Measurements from ENCODE around the gene SP7.
A peak's percentile ranks its signal among the peaks of the same experiment; 100 is the strongest.
"Not testable (repeated sequence)": the region's sequence is repeated elsewhere in the genome, so short reads cannot be mapped to it uniquely, and the experiment has no call there.

The SP7 gene

GRCh38 chr12:53313996-53314395 lies 22.2 kb downstream of the SP7 start:
- DNase-seq = no peak

- DNase-seq = peak; percentile 53
Observed at GRCh38 chr12:53308276-53308675, 27.9 kb downstream of the SP7 start.

- DNase-seq = no peak
Observed at GRCh38 chr12:53306826-53307225, 29.3 kb downstream of the SP7 start.

GRCh38 chr12:53302903-53303302 lies 33.3 kb downstream of the SP7 start:
- no peak for DNase-seq

- no peak for DNase-seq
Observed at GRCh38 chr12:53300187-53300586, 36.0 kb downstream of the SP7 start.

GRCh38 chr12:53299454-53300180 lies 36.5 kb downstream of the SP7 start, which contains the start of gene MYG1:
MYG1 (plus strand) TSS chr12:53299695; CDS start chr12:53299738, 43 bp downstream.
- DNase-seq = peak; percentile 86

- DNase-seq = no peak
Observed at GRCh38 chr12:53299101-53299453, 37.1 kb downstream of the SP7 start.

- no peak for DNase-seq
Observed at GRCh38 chr12:53298164-53298563, 38.0 kb downstream of the SP7 start.

- not testable (repeated sequence) for DNase-seq
Observed at GRCh38 chr12:53297106-53297505, 39.0 kb downstream of the SP7 start.

- DNase-seq = no peak
Observed at GRCh38 chr12:53295891-53296219, 40.3 kb downstream of the SP7 start.

GRCh38 chr12:53295070-53295890 lies 40.9 kb downstream of the SP7 start, which contains the start of gene PFDN5:
PFDN5 (plus strand) TSS chr12:53295542; CDS start chr12:53295568, 26 bp downstream.
- DNase-seq = peak; percentile 82

- no peak for DNase-seq
Observed at GRCh38 chr12:53292426-53292825, 43.7 kb downstream of the SP7 start.

GRCh38 chr12:53290661-53291060 lies 45.5 kb downstream of the SP7 start:
- no peak for DNase-seq

GRCh38 chr12:53289891-53290290 lies 46.3 kb downstream of the SP7 start:
- DNase-seq = no peak

- DNase-seq = no peak
Observed at GRCh38 chr12:53288322-53288721, 47.8 kb downstream of the SP7 start.

- DNase-seq = peak; percentile 45
Observed at GRCh38 chr12:53287741-53288216, 48.4 kb downstream of the SP7 start.

GRCh38 chr12:53286448-53286847 lies 49.7 kb downstream of the SP7 start:
- no peak for DNase-seq

- no peak for DNase-seq
Observed at GRCh38 chr12:53279888-53280498, 56.2 kb downstream of the SP7 start.

GRCh38 chr12:53279283-53279869 lies 56.8 kb downstream of the SP7 start:
- no peak for DNase-seq

- no peak for DNase-seq
Observed at GRCh38 chr12:53277981-53278380, 58.2 kb downstream of the SP7 start.

Data from NCI-H2171 treated with DMSO at 0.1 percent for 48 hours (cell line).